OCI-LY7 (cell line): ENCODE results near the gene CCDC152. TPM values are rescaled to one million over a fixed set of nuclear protein-coding genes. Genes with fewer than 3 reads are reported as not detected.
"Not testable (repeated sequence)": the region's sequence is repeated elsewhere in the genome, so short reads cannot be mapped to it uniquely, and the experiment has no call there.

Experiments used
- BruUV-seq: library from RNA; stranded (reverse); fragments of 400-500 nt; replicated peaks from 2 replicates; lab custom pipeline; 2021; lab: Mats Ljungman, UMichigan
- CTCF ChIA-PET: fragments of 300-600 bp; sonication (Branson Sonifier 250); formaldehyde crosslinking; loops from one replicate; lab custom pipeline; 2022; ENCODE audit warnings: antibody characterized with exemption; ENCODE audit not compliant: unreplicated experiment; lab: Charles Lee
- POLR2A ChIA-PET: fragments of 300-600 bp; sonication (Branson Sonifier 250); formaldehyde crosslinking; loops from one replicate; lab custom pipeline; 2022; ENCODE audit warnings: antibody characterized with exemption; lab: Charles Lee
- DNase-seq: peaks from one replicate; pipeline ENCODE4 v3.0.0-alpha.2; 2015; ENCODE audit warnings: low spot score
- H2AFZ ChIP-seq: fragments of 200-600 bp; sonication (generic), shearing (Covaris generic); 2 replicates; pipeline ENCODE4 v1.6.1; 2014; ENCODE audit warnings: mild to moderate bottlenecking, antibody characterized with exemption, low read length, moderate library complexity
- H3K27ac ChIP-seq: fragments of 200-600 bp; sonication (generic); 2 replicates; pipeline ENCODE4 v1.5.1; 2014; ENCODE audit warnings: mixed run types, low read depth, mild to moderate bottlenecking, moderate library complexity, low read length, inconsistent platforms; ENCODE audit not compliant: poor library complexity, severe bottlenecking
- H3K36me3 ChIP-seq: fragments of 200-600 bp; sonication (generic); 2 replicates; pipeline ENCODE4 v1.6.1; 2014; ENCODE audit warnings: mild to moderate bottlenecking, antibody characterized with exemption, low read length, moderate library complexity, mixed read lengths; ENCODE audit not compliant: insufficient read depth
- H3K4me1 ChIP-seq: fragments of 200-600 bp; sonication (generic); 2 replicates; pipeline ENCODE4 v1.5.1; 2014; ENCODE audit warnings: mild to moderate bottlenecking, low read length; ENCODE audit not compliant: insufficient read depth, poor library complexity, severe bottlenecking
- H3K4me2 ChIP-seq: fragments of 200-600 bp; sonication (generic); 2 replicates; pipeline ENCODE4 v1.6.1; 2014; ENCODE audit warnings: mild to moderate bottlenecking, low read length
- H3K4me3 ChIP-seq: fragments of 200-600 bp; sonication (generic); 2 replicates; pipeline ENCODE4 v1.5.1; 2014; ENCODE audit warnings: mild to moderate bottlenecking, low read depth, low read length; ENCODE audit not compliant: poor library complexity, severe bottlenecking
- H3K79me2 ChIP-seq: fragments of 200-600 bp; sonication (generic); 2 replicates; pipeline ENCODE4 v1.6.1; 2016; ENCODE audit warnings: low read depth, mild to moderate bottlenecking, low read length, moderate library complexity, mixed read lengths; ENCODE audit not compliant: insufficient read depth
- H3K9me2 ChIP-seq: fragments of 200-600 bp; sonication (generic); 2 replicates; pipeline ENCODE4 v1.6.1; 2016; ENCODE audit warnings: mild to moderate bottlenecking, low read length, mixed read lengths; ENCODE audit not compliant: insufficient read depth
- H3K9me3 ChIP-seq: fragments of 200-600 bp; sonication (generic); 2 replicates; pipeline ENCODE4 v1.6.1; 2014; ENCODE audit warnings: mild to moderate bottlenecking, mixed run types, low read length, mixed read lengths
- H4K20me1 ChIP-seq: fragments of 200-600 bp; sonication (generic); 2 replicates; pipeline ENCODE4 v1.6.1; 2014; ENCODE audit warnings: mild to moderate bottlenecking, antibody characterized with exemption, low read length, moderate library complexity, mixed read lengths; ENCODE audit not compliant: insufficient read depth
- CTCF ChIP-seq: fragments of 200-600 bp; sonication (generic); conservative IDR thresholded peaks from 2 replicates; pipeline ENCODE4 v1.5.1; 2014; ENCODE audit warnings: mild to moderate bottlenecking, antibody characterized with exemption, low read length, moderate library complexity, mixed read lengths
- EZH2phosphoT487 ChIP-seq: fragments of 200-600 bp; sonication (generic); IDR thresholded peaks from 2 replicates; pipeline ENCODE4 v1.6.1; 2018; ENCODE audit warnings: low read depth, borderline replicate concordance, mild to moderate bottlenecking, mixed run types, antibody characterized with exemption, low read length, moderate library complexity, mixed read lengths
- intact Hi-C: fragments of 100-400 bp; cut with micrococcal nuclease; formaldehyde crosslinking; loops from one replicate; pipeline ENCODE4 v1.10.0; 2022; ENCODE audit not compliant: unreplicated experiment
- total RNA-seq, 2 experiments: library from RNA; depleted of rRNA in 1 of 2; stranded (reverse); fragments of >200 nt in 1 of 2; shearing (Covaris generic) in 1 of 2; gene quantifications; 2 replicates each; pipeline ENCODE4 v1.2.3, GENCODE V29; 2014 to 2022

CCDC152 gene
- total RNA-seq, 2 experiments from 2014 or later: not detected

DNA sequence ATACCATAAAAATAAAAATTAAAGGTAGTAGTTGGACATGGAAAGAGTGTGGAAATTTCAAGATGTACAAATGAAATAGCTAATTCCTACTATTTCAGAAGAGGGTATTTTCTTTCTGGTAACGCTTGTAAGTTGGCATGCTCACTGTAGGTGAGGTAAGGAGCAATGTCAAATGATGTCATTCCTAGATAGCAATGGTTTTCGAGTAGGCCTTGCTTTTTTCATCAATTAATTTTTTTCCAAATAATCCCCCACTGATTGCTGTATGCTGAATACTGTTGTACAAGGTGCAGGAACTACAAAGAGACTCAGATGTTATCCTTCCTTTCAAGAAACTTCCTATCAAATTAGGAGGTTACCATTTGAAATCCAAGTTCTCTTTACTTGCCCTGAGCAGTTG, 56.0 kb downstream of the CCDC152 start:
- Histone ChIP-seq H3K4me2 (no peak overlapping the region), H3K4me3 (no peak overlapping the region), H3K4me1 (no peaks in the 10 kb centered on the region), H3K27ac (no peak overlapping the region), H3K9me3 (no peaks in the 10 kb centered on the region), H2AFZ (no peak overlapping the region), H3K36me3 (no peaks in the 10 kb centered on the region), H3K79me2 (no peaks in the 10 kb centered on the region), H3K9me2 (no peaks in the 10 kb centered on the region), H4K20me1 (no peaks in the 10 kb centered on the region)
- no peak for DNase-seq
- ChIA-PET CTCF (no interaction called here), POLR2A (interaction anchor here (0.6 kb wide), 1 partner anchor 958 kb away, joined by 3 read pairs; no protein-coding TSS in a partner anchor)
- no peak for TF ChIP-seq CTCF
- TF ChIP-seq EZH2phosphoT487: no peak
- intact Hi-C loops: no loop called here
- BruUV-seq: no TSS peak

DNA sequence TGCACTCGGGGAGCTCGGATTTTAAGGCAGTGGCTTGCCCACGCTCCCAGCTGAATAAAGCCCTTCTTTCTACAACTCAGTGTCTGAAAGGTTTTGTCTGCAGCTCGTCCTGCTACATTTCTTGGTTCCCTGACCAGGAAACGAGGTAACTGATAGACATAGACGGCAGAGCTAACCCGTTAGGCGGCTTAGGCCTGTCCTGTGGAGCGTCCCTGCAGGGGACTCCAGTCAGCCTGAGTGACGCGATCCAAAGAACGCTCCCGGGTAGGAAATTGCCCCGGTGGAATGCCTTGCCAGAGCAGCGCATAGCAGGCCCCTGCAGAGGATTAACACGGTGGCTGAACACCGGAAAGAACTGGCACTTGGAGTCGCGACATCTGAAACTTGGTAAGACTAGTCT, 56.9 kb downstream of the CCDC152 start:
- H2AFZ ChIP-seq: no peak overlapping the region
- ChIA-PET POLR2A (no interaction called here), CTCF (no interaction called here)
- no peaks in the 10 kb centered on the region for H4K20me1 ChIP-seq
- no peak for DNase-seq
- no peaks in the 10 kb centered on the region for H3K79me2 ChIP-seq
- H3K4me2 ChIP-seq: no peak overlapping the region
- H3K9me3 ChIP-seq: no peaks in the 10 kb centered on the region
- no TSS peak for BruUV-seq
- H3K9me2 ChIP-seq: no peaks in the 10 kb centered on the region
- intact Hi-C loops: no loop called here
- H3K4me1 ChIP-seq: no peaks in the 10 kb centered on the region
- TF ChIP-seq EZH2phosphoT487: no peak
- no peak for TF ChIP-seq CTCF
- H3K36me3 ChIP-seq: no peaks in the 10 kb centered on the region
- H3K27ac ChIP-seq: no peak overlapping the region
- H3K4me3 ChIP-seq: no peak overlapping the region

DNA sequence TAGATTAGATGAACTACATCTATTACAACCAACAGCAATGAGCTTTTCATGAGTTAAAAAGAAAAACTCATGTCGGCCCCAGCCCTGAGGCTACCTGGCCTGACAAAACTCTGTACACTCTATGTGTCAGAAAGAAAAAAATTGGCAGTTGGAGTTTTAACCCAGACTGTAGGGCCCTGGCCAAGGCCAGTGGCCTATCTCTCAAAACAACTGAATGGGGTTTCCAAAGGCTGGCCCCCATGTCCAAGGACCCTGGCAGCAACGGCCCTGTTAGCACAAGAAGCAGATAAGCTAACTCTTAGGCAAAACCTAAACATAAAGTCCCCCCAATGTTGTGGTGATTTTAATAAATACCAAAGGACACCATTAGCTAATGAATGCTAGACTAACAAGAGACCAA, 59.9 kb downstream of the CCDC152 start:
- DNase-seq, H3K9me3 ChIP-seq, H3K4me2 ChIP-seq, CTCF ChIA-PET, BruUV-seq, H4K20me1 ChIP-seq, H3K4me3 ChIP-seq, H2AFZ ChIP-seq, H3K4me1 ChIP-seq, H3K36me3 ChIP-seq, H3K27ac ChIP-seq, H3K9me2 ChIP-seq, H3K79me2 ChIP-seq, intact Hi-C loops: not testable (repeated sequence)
- POLR2A ChIA-PET: interaction anchor here (0.6 kb wide), 1 partner anchor 42 kb away, joined by 3 read pairs; no protein-coding TSS in a partner anchor
